NT2/D1 (cell line): ENCODE results near the gene HSPA1A.
"Not testable (repeated sequence)": the region's sequence is repeated elsewhere in the genome, so short reads cannot be mapped to it uniquely, and the experiment has no call there.

Source experiments
- DNase-seq: peaks from one replicate; pipeline ENCODE4 v3.0.0-alpha.2; 2011; ENCODE audit warnings: low read depth, low spot score
- H3K27me3 ChIP-seq: 2 replicates; pipeline ENCODE4 v1.6.0; 2011; ENCODE audit warnings: mild to moderate bottlenecking; ENCODE audit not compliant: insufficient read length, insufficient read depth
- H3K36me3 ChIP-seq: 2 replicates; pipeline ENCODE4 v1.6.1; 2011; ENCODE audit warnings: mild to moderate bottlenecking, low read length, mixed read lengths; ENCODE audit not compliant: insufficient read depth, insufficient read length
- H3K4me1 ChIP-seq: 2 replicates; pipeline ENCODE4 v1.5.1; 2011; ENCODE audit not compliant: insufficient read depth, insufficient read length
- H3K4me3 ChIP-seq: 2 replicates; pipeline ENCODE4 v1.5.1; 2011; ENCODE audit warnings: low read depth; ENCODE audit not compliant: insufficient read length
- H3K9ac ChIP-seq: 2 replicates; pipeline ENCODE4 v1.6.0; 2011; ENCODE audit warnings: low read depth; ENCODE audit not compliant: insufficient read length
- H3K9me3 ChIP-seq: 2 replicates; pipeline ENCODE4 v1.5.1; 2011; ENCODE audit warnings: mild to moderate bottlenecking, low read length; ENCODE audit not compliant: insufficient read depth
- SUZ12 ChIP-seq: IDR thresholded peaks from 2 replicates; pipeline ENCODE4 v1.6.1; 2011; ENCODE audit not compliant: insufficient read length, insufficient read depth; ENCODE audit errors: extremely low read depth
- YY1 ChIP-seq: IDR thresholded peaks from 2 replicates; pipeline ENCODE4 v1.6.1; 2011; ENCODE audit not compliant: insufficient read length, insufficient read depth
- ZNF274 ChIP-seq: IDR thresholded peaks from 2 replicates; pipeline ENCODE4 v1.6.1; 2011; ENCODE audit warnings: mild to moderate bottlenecking, low read depth, low read length

HSPA1A gene

GRCh38 chr6:31858707-31859106 is 43.4 kb downstream of the HSPA1A start:
- no peak overlapping the region for H3K9ac ChIP-seq
- H3K4me3 ChIP-seq: no peak overlapping the region
- no peak for DNase-seq
- H3K36me3 ChIP-seq: peaks cover 33% of the 10 kb centered on the region
- no peak for TF ChIP-seq SUZ12
- TF ChIP-seq YY1: no peak
- TF ChIP-seq ZNF274: no peak
- peaks cover 1% of the 10 kb centered on the region for H3K4me1 ChIP-seq
- peaks cover 6% of the 10 kb centered on the region; the same call in 1 of the 2 replicates for H3K9me3 ChIP-seq
- H3K27me3 ChIP-seq: no peaks in the 10 kb centered on the region

- H3K27me3 ChIP-seq: no peaks in the 10 kb centered on the region
- no peak for DNase-seq
- H3K36me3 ChIP-seq: peaks cover 33% of the 10 kb centered on the region
- no peak overlapping the region for H3K4me3 ChIP-seq
- no peak for TF ChIP-seq ZNF274
- no peak for TF ChIP-seq SUZ12
- TF ChIP-seq YY1: no peak
- peaks cover 6% of the 10 kb centered on the region; the same call in 1 of the 2 replicates for H3K9me3 ChIP-seq
- peaks cover 4% of the 10 kb centered on the region for H3K4me1 ChIP-seq
- no peak overlapping the region for H3K9ac ChIP-seq
Observed at GRCh38 chr6:31859923-31860322, 44.6 kb downstream of the HSPA1A start.

GRCh38 chr6:31860349-31860748 is 45.0 kb downstream of the HSPA1A start:
- no peak for TF ChIP-seq ZNF274
- no peak for TF ChIP-seq SUZ12
- TF ChIP-seq YY1: no peak
- Histone ChIP-seq H3K27me3 (no peaks in the 10 kb centered on the region), H3K4me3 (no peak overlapping the region), H3K9me3 (peaks cover 4% of the 10 kb centered on the region; the same call in 1 of the 2 replicates), H3K4me1 (peaks cover 4% of the 10 kb centered on the region), H3K36me3 (peaks cover 33% of the 10 kb centered on the region), H3K9ac (no peak overlapping the region)
- no peak for DNase-seq

- H3K4me3 ChIP-seq: no peak overlapping the region
- H3K36me3 ChIP-seq: peaks cover 33% of the 10 kb centered on the region
- no peaks in the 10 kb centered on the region for H3K27me3 ChIP-seq
- no peak for DNase-seq
- H3K9me3 ChIP-seq: no peaks in the 10 kb centered on the region
- no peak for TF ChIP-seq ZNF274
- TF ChIP-seq SUZ12: no peak
- TF ChIP-seq YY1: no peak
- no peak overlapping the region for H3K9ac ChIP-seq
- peaks cover 4% of the 10 kb centered on the region for H3K4me1 ChIP-seq
Observed at GRCh38 chr6:31861150-31861549, 45.8 kb downstream of the HSPA1A start.

GRCh38 chr6:31861919-31862343 is 46.6 kb downstream of the HSPA1A start:
- DNase-seq: no peak
- no peaks in the 10 kb centered on the region for H3K9me3 ChIP-seq
- H3K27me3 ChIP-seq: no peaks in the 10 kb centered on the region
- H3K36me3 ChIP-seq: peaks cover 33% of the 10 kb centered on the region
- peak overlapping the region; percentile 84 for H3K4me3 ChIP-seq
- H3K9ac ChIP-seq: peak overlapping the region; percentile 93
- TF ChIP-seq ZNF274: no peak
- H3K4me1 ChIP-seq: peaks cover 4% of the 10 kb centered on the region

- Histone ChIP-seq H3K4me1 (peaks cover 4% of the 10 kb centered on the region), H3K27me3 (no peaks in the 10 kb centered on the region), H3K9me3 (no peaks in the 10 kb centered on the region), H3K36me3 (peaks cover 28% of the 10 kb centered on the region), H3K4me3 (peak within 1 kb of the TSS; percentile 84), H3K9ac (peak within 1 kb of the TSS; percentile 93)
- TF ChIP-seq ZNF274 (no peak), SUZ12 (no peak), YY1 (no peak)
- peak; percentile 99 for DNase-seq
Observed at GRCh38 chr6:31862344-31863235, 47.2 kb downstream of the HSPA1A start, which contains the start of gene NEU1. Gene NEU1 (minus strand): TSS chr6:31862821. CDS start chr6:31862776, 45 bp downstream.

GRCh38 chr6:31864123-31864562 is 48.8 kb downstream of the HSPA1A start:
- Histone ChIP-seq H3K9ac (peak overlapping the region; percentile 16), H3K36me3 (peaks cover 20% of the 10 kb centered on the region), H3K4me3 (peak overlapping the region; percentile 53)
- H3K9me3 ChIP-seq, DNase-seq, H3K27me3 ChIP-seq, H3K4me1 ChIP-seq: not testable (repeated sequence)
